H1 (cell line): ENCODE data around the gene F2RL2. TPM values are rescaled to one million over a fixed set of nuclear protein-coding genes. Genes with fewer than 3 reads are reported as not detected.
A peak's percentile ranks its signal among the peaks of the same experiment; 100 is the strongest.

Experiments
- CTCF ChIA-PET: fragments of 300-600 bp; sonication (Branson Sonifier 250); formaldehyde crosslinking; loops from one replicate; lab custom pipeline; 2021; ENCODE audit not compliant: partially characterized antibody; lab: Charles Lee
- POLR2A ChIA-PET: fragments of 300-600 bp; sonication (Branson Sonifier 250); formaldehyde crosslinking; loops from one replicate; lab custom pipeline; 2021; ENCODE audit warnings: inconsistent platforms; ENCODE audit not compliant: partially characterized antibody; lab: Charles Lee
- DNase-seq, 2 experiments: peaks; one replicate each; pipeline versions ENCODE4 v3.0.0 to v3.0.0-alpha.2; 2010 to 2022; ENCODE audit warnings: low spot score in 2 of 2, low read depth in 1 of 2, mixed read lengths in 1 of 2
- FAIRE-seq: peaks from 2 replicates; lab custom pipeline; 2011; peaks lifted over from hg19 to GRCh38; lab: Jason Lieb, UNC
- H2AFZ ChIP-seq: 2 replicates; pipeline ENCODE4 v1.8.1; 2012; ENCODE audit warnings: low read length, inconsistent platforms
- H2AK5ac ChIP-seq: 2 replicates; pipeline ENCODE4 v1.6.1; 2013; ENCODE audit warnings: low read depth, low read length
- H2BK120ac ChIP-seq: replicated peaks from 2 replicates; pipeline ENCODE3; 2013; ENCODE audit warnings: low read depth, low read length, inconsistent platforms
- H2BK12ac ChIP-seq: 2 replicates; pipeline ENCODE4 v1.6.1; 2013; ENCODE audit warnings: low read depth, low read length
- H2BK15ac ChIP-seq: 2 replicates; pipeline ENCODE4 v1.6.1; 2013; ENCODE audit warnings: low read length
- H2BK20ac ChIP-seq: 2 replicates; pipeline ENCODE4 v1.6.1; 2013; ENCODE audit warnings: low read length
- H2BK5ac ChIP-seq: 2 replicates; pipeline ENCODE4 v1.6.1; 2013; ENCODE audit warnings: low read depth, low read length
- H3K14ac ChIP-seq: 2 replicates; pipeline ENCODE4 v1.6.1; 2013; ENCODE audit warnings: inconsistent platforms; ENCODE audit not compliant: insufficient read length
- H3K18ac ChIP-seq: 2 replicates; pipeline ENCODE4 v1.6.1; 2013; ENCODE audit warnings: low read length; ENCODE audit errors: extremely low read depth
- H3K23ac ChIP-seq: 2 replicates; pipeline ENCODE4 v1.6.1; 2013; ENCODE audit warnings: inconsistent platforms; ENCODE audit not compliant: insufficient read length
- H3K23me2 ChIP-seq: 2 replicates; pipeline ENCODE4 v1.6.1; 2013; ENCODE audit warnings: low read depth, low read length
- H3K27ac ChIP-seq: 2 replicates; pipeline ENCODE4 v1.6.1; 2011; ENCODE audit warnings: low read depth, low read length, inconsistent platforms
- H3K27me3 ChIP-seq, 4 experiments: replicated peaks in 1 of 4; 1 replicate in 1 of 4; 2 replicates in 3 of 4; pipeline versions ENCODE4 v1.6.1 to v1.8.1; 2011 to 2013; ENCODE audit warnings: low read length in 3 of 4, mild to moderate bottlenecking in 3 of 4, inconsistent platforms in 2 of 4, mixed read lengths in 2 of 4, moderate library complexity in 1 of 4; ENCODE audit not compliant: control insufficient read depth in 3 of 4, insufficient read depth in 3 of 4; ENCODE audit errors: extremely low read depth in 1 of 4
- H3K36me3 ChIP-seq, 4 experiments: 2 replicates each; pipeline versions ENCODE4 v1.6.1 to v1.8.1; 2011 to 2013; ENCODE audit warnings: mild to moderate bottlenecking in 4 of 4, low read length in 3 of 4, moderate library complexity in 2 of 4, control low read depth in 1 of 4, inconsistent platforms in 1 of 4; ENCODE audit not compliant: insufficient read depth in 4 of 4, control insufficient read depth in 2 of 4
- H3K4ac ChIP-seq: replicated peaks from 2 replicates; pipeline ENCODE3; 2013; ENCODE audit warnings: low read length, low read depth, mixed read lengths, inconsistent platforms; ENCODE audit not compliant: insufficient read length
- H3K4me1 ChIP-seq, 4 experiments: replicated peaks in 1 of 4; 1 replicate in 1 of 4; 2 replicates in 3 of 4; pipeline versions ENCODE4 v1.6.1 to v1.8.1; 2011 to 2013; ENCODE audit warnings: low read length in 3 of 4, inconsistent platforms in 2 of 4, mixed read lengths in 1 of 4; ENCODE audit not compliant: insufficient read depth in 4 of 4, control insufficient read depth in 3 of 4
- H3K4me2 ChIP-seq, 2 experiments: 2 replicates each; pipeline versions ENCODE4 v1.6.1 to v1.8.1; 2011 to 2013; ENCODE audit warnings: low read depth in 2 of 2, low read length in 2 of 2, control low read depth in 1 of 2, inconsistent platforms in 1 of 2, mild to moderate bottlenecking in 1 of 2; ENCODE audit not compliant: insufficient read depth in 1 of 2
- H3K4me3 ChIP-seq, 4 experiments: fragments of 200-600, 300-600 bp in 1 of 4; sonication (generic), shearing (Covaris generic), sonication (Bioruptor Twin) in 1 of 4; 2 replicates each; pipeline versions ENCODE4 v1.5.1 to v1.8.1; 2011 to 2016; ENCODE audit warnings: low read length in 4 of 4, low read depth in 3 of 4, control low read depth in 2 of 4, inconsistent platforms in 2 of 4, mild to moderate bottlenecking in 2 of 4, mixed read lengths in 1 of 4, moderate library complexity in 1 of 4; ENCODE audit not compliant: insufficient read depth in 2 of 4; ENCODE audit errors: extremely low read depth in 1 of 4
- H3K56ac ChIP-seq: replicated peaks from 2 replicates; pipeline ENCODE3; 2013; ENCODE audit warnings: low read depth, mild to moderate bottlenecking, mixed read lengths, low read length, inconsistent platforms; ENCODE audit not compliant: insufficient read length
- H3K79me1 ChIP-seq: 2 replicates; pipeline ENCODE4 v1.6.1; 2013; ENCODE audit warnings: low read depth, low read length, control low read depth
- H3K79me2 ChIP-seq, 2 experiments: 2 replicates each; pipeline versions ENCODE4 v1.6.1 to v1.8.1; 2012 to 2013; ENCODE audit warnings: low read length in 2 of 2, mild to moderate bottlenecking in 2 of 2, inconsistent platforms in 1 of 2; ENCODE audit not compliant: insufficient read depth in 2 of 2, control insufficient read depth in 1 of 2
- H3K9ac ChIP-seq, 4 experiments: replicated peaks in 1 of 4; 1 replicate in 1 of 4; 2 replicates in 3 of 4; pipeline versions ENCODE4 v1.6.1 to v1.8.1; 2011 to 2013; ENCODE audit warnings: low read depth in 3 of 4, low read length in 3 of 4, control low read depth in 2 of 4, mild to moderate bottlenecking in 2 of 4, moderate library complexity in 2 of 4, inconsistent platforms in 1 of 4; ENCODE audit errors: extremely low read depth in 1 of 4
- H3K9me3 ChIP-seq, 2 experiments: 2 replicates each; pipeline versions ENCODE4 v1.6.1 to v1.8.1; 2012 to 2013; ENCODE audit warnings: mild to moderate bottlenecking in 2 of 2, moderate library complexity in 2 of 2, control low read depth in 1 of 2, inconsistent platforms in 1 of 2, low read depth in 1 of 2, low read length in 1 of 2, mixed read lengths in 1 of 2; ENCODE audit not compliant: insufficient read depth in 2 of 2
- H4K20me1 ChIP-seq, 2 experiments: replicated peaks in 1 of 2; 2 replicates each; pipeline versions ENCODE3 to v1.8.1; 2011 to 2013; ENCODE audit warnings: inconsistent platforms in 2 of 2, low read length in 2 of 2, mild to moderate bottlenecking in 1 of 2; ENCODE audit not compliant: insufficient read depth in 2 of 2, control insufficient read depth in 1 of 2
- H4K5ac ChIP-seq: 2 replicates; pipeline ENCODE4 v1.6.1; 2013; ENCODE audit warnings: low read length, low read depth, mixed read lengths, inconsistent platforms; ENCODE audit not compliant: insufficient read length
- H4K8ac ChIP-seq: 2 replicates; pipeline ENCODE4 v1.8.0; 2013; ENCODE audit warnings: mild to moderate bottlenecking, moderate library complexity, low read length, inconsistent platforms; ENCODE audit not compliant: insufficient read depth; ENCODE audit errors: extremely low read depth
- H4K91ac ChIP-seq: replicated peaks from 2 replicates; pipeline ENCODE3; 2013; ENCODE audit warnings: low read length, mixed read lengths, inconsistent platforms; ENCODE audit not compliant: insufficient read length
- ASH2L ChIP-seq: fragments of 200-600, 300-600 bp; sonication (generic); IDR thresholded peaks from one replicate; pipeline ENCODE4 v1.7.1; 2017; ENCODE audit warnings: low read length
- BCL11A ChIP-seq, 2 experiments: IDR thresholded peaks; one replicate each; pipeline ENCODE4 v1.6.1; 2011; ENCODE audit warnings: low read depth in 2 of 2, low read length in 2 of 2, mild to moderate bottlenecking in 2 of 2
- CREB1 ChIP-seq: IDR thresholded peaks from 2 replicates; pipeline ENCODE4 v1.6.1; 2012; ENCODE audit warnings: inconsistent platforms
- EP300 ChIP-seq, 2 experiments: IDR thresholded peaks; 1 replicate in 1 of 2; 2 replicates in 1 of 2; pipeline ENCODE4 v1.6.1; 2011 to 2012; ENCODE audit warnings: low read depth in 2 of 2, low read length in 2 of 2, mild to moderate bottlenecking in 2 of 2, borderline replicate concordance in 1 of 2, inconsistent platforms in 1 of 2, moderate library complexity in 1 of 2
- GABPA ChIP-seq: IDR thresholded peaks from 2 replicates; pipeline ENCODE4 v1.6.1; 2011; ENCODE audit warnings: mild to moderate bottlenecking, low read length, moderate library complexity, borderline replicate concordance; ENCODE audit not compliant: insufficient read depth
- KDM4A ChIP-seq: IDR thresholded peaks from one replicate; pipeline ENCODE4 v1.7.1; 2012; ENCODE audit warnings: low read depth, mild to moderate bottlenecking, moderate library complexity, low read length, inconsistent platforms; ENCODE audit not compliant: severe bottlenecking
- MAFK ChIP-seq: IDR thresholded peaks from 2 replicates; pipeline ENCODE4 v1.6.1; 2012; ENCODE audit warnings: low read depth, mild to moderate bottlenecking, improper control_type of control experiment, low read length
- NANOG ChIP-seq: IDR thresholded peaks from 2 replicates; pipeline ENCODE4 v1.6.1; 2011; ENCODE audit warnings: low read length, low read depth, mild to moderate bottlenecking, inconsistent platforms; ENCODE audit not compliant: insufficient read depth, poor library complexity, severe bottlenecking
- SIN3A ChIP-seq, 2 experiments: IDR thresholded peaks in 1 of 2; conservative IDR thresholded peaks in 1 of 2; 2 replicates each; pipeline ENCODE4 v1.6.1; 2011 to 2012; ENCODE audit warnings: low read length in 2 of 2, improper control_type of control experiment in 1 of 2, low read depth in 1 of 2, mild to moderate bottlenecking in 1 of 2
- ZNF274 ChIP-seq: IDR thresholded peaks from 2 replicates; pipeline ENCODE4 v1.7.0; 2012; ENCODE audit warnings: low read length, borderline replicate concordance; ENCODE audit errors: extremely low read depth
- WGBS, 2 experiments: shearing (Covaris generic) in 1 of 2; methylation state at CpG; one replicate each; pipeline versions ENCODE4 v1.1.6 to v1.1.7; 2013 to 2015; ENCODE audit warnings: low lambda C conversion rate in 2 of 2, mixed read lengths in 2 of 2, inconsistent platforms in 1 of 2, low coverage in 1 of 2, missing lambda C conversion rate in 1 of 2; ENCODE audit not compliant: insufficient replicate concordance in 2 of 2, insufficient coverage in 1 of 2, insufficient read length in 1 of 2; ENCODE audit errors: extremely low coverage in 1 of 2, missing lambda C conversion rate in 1 of 2; 5-methylcytosine and 5-hydroxymethylcytosine counted together
- polyA plus RNA-seq, 7 experiments: library from polyadenylated mRNA; depleted of rRNA in 3 of 7; stranded (reverse) in 5 of 7; unstranded in 2 of 7; fragments of >200 nt in 5 of 7; fragments of 200-250 nt in 2 of 7; gene quantifications; 1 replicate in 5 of 7; 2 replicates in 1 of 7; 4 replicates in 1 of 7; pipeline versions ENCODE4 v1.2.1 to v1.2.3, GENCODE V29; 2011 to 2013; ENCODE audit warnings: missing spikeins in 2 of 7, mixed read lengths in 2 of 7
- total RNA-seq: library from RNA; stranded (reverse); fragmentation: NEBNext Ultra II Directional; extraction: Animal tissue kit (Norgen Biotek cat#: 25700); gene quantifications from 2 replicates; pipeline ENCODE4 v1.2.1, GENCODE V29; 2021
- TF ChIP-seq, protein P1 (sequence below): IDR thresholded peaks from 2 replicates; pipeline ENCODE4 v1.6.1; 2012; ENCODE audit warnings: low read length, inconsistent platforms

F2RL2 gene
- total and polyA plus RNA-seq, 2 of the 8 experiments (the other 6 are each of a cell fraction or from before 2014, with no cell fraction given): 0.03 to 0.07 TPM

DNA sequence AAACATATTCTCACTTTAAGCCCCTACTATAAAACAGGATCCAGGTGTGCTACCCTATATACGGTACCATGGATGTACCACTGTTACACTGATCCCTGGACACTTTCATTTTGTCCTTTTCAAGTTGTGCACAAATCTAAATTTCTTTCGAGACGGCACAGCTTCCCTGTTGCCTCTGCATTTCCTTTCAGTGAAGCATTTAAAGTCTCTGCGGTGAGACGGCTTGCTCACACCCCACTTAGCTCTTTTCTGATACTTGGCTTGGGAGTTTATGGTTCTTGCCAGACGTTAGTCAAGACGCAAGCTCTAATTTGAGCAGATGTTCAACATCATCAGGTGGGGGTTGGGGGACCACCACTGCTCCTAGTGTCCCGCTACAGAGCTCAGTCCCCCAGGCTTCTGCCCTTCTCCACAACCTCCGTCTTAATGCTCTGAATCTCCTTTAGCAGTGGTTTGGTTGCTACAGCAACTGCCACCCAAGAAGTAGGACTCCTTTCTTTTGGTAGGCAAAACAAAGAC is 15.8 kb downstream of the F2RL2 start:
- no peak overlapping the region for H4K5ac ChIP-seq
- no peak overlapping the region for H2BK5ac ChIP-seq
- H2BK120ac ChIP-seq: no peak overlapping the region
- DNase-seq: no peak
- no peak overlapping the region for H3K18ac ChIP-seq
- no peak overlapping the region for H2AK5ac ChIP-seq
- no peak overlapping the region for H3K27ac ChIP-seq
- ChIA-PET CTCF (interaction anchor here (0.5 to 1.8 kb wide), 7 partner anchors 8 to 221 kb away, joined by 3 to 8 read pairs (median 4); no protein-coding TSS in a partner anchor), POLR2A (no interaction called here)
- H2BK20ac ChIP-seq: no peak overlapping the region
- H3K27me3 ChIP-seq: no peaks in the 10 kb centered on the region
- H3K23ac ChIP-seq: no peak overlapping the region
- no peak overlapping the region for H2AFZ ChIP-seq
- peaks cover 0 to 3% (median 0%) of the 10 kb centered on the region in 4 experiments; a peak in 3 of 8 replicates for H3K36me3 ChIP-seq
- FAIRE-seq: peak; percentile 24
- H3K4ac ChIP-seq: no peak overlapping the region
- H3K9ac ChIP-seq: no peak overlapping the region
- H3K23me2 ChIP-seq: no peaks in the 10 kb centered on the region
- H4K91ac ChIP-seq: no peak overlapping the region
- no peak overlapping the region for H2BK12ac ChIP-seq
- H3K4me2 ChIP-seq: no peak overlapping the region
- H4K8ac ChIP-seq: no peak overlapping the region
- no peaks in the 10 kb centered on the region for H4K20me1 ChIP-seq
- no peaks in the 10 kb centered on the region for H3K79me1 ChIP-seq
- no peaks in the 10 kb centered on the region for H3K79me2 ChIP-seq
- no peaks in the 10 kb centered on the region for H3K9me3 ChIP-seq
- H3K14ac ChIP-seq: no peak overlapping the region
- no peak overlapping the region for H3K56ac ChIP-seq
- H3K4me3 ChIP-seq: no peak overlapping the region; a peak in 1 of 8 replicates
- peaks cover 0 to 4% (median 2%) of the 10 kb centered on the region in 4 experiments; a peak in 3 of 7 replicates for H3K4me1 ChIP-seq
- H2BK15ac ChIP-seq: no peak overlapping the region
- 84% methylated on average over 9 of the region's 9 CpGs; no CpG with 5 or more reads in 1 of the 2 experiments for WGBS, 2 experiments
- TF ChIP-seq EP300 (IDR thresholded peaks at IDR 0.05; ENCODE audit: borderline replicate concordance in 1 of 2, low read depth in 2 of 2, low read length in 2 of 2): no peak
- TF ChIP-seq SIN3A (conservative IDR thresholded peaks at IDR 0.05 in 1 of 2, IDR thresholded peaks at IDR 0.05 in 1 of 2; ENCODE audit: low read depth in 1 of 2, low read length in 2 of 2): no peak
- no peak for TF ChIP-seq BCL11A (IDR thresholded peaks at IDR 0.05; ENCODE audit: low read depth in 2 of 2, low read length in 2 of 2)
- TF ChIP-seq GABPA: no peak
- TF ChIP-seq, protein P1, sequence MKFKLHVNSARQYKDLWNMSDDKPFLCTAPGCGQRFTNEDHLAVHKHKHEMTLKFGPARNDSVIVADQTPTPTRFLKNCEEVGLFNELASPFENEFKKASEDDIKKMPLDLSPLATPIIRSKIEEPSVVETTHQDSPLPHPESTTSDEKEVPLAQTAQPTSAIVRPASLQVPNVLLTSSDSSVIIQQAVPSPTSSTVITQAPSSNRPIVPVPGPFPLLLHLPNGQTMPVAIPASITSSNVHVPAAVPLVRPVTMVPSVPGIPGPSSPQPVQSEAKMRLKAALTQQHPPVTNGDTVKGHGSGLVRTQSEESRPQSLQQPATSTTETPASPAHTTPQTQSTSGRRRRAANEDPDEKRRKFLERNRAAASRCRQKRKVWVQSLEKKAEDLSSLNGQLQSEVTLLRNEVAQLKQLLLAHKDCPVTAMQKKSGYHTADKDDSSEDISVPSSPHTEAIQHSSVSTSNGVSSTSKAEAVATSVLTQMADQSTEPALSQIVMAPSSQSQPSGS: no peak
- no peak for TF ChIP-seq ASH2L
- no peak for TF ChIP-seq NANOG
- TF ChIP-seq ZNF274: no peak
- TF ChIP-seq CREB1: no peak
- no peak for TF ChIP-seq KDM4A
- no peak for TF ChIP-seq MAFK
